ENCODE measurements around the gene PRKX.
"Not testable (repeated sequence)": the region's sequence is repeated elsewhere in the genome, so short reads cannot be mapped to it uniquely, and the experiment has no call there.

GRCh38 chrX:3560010-3560409 lies 153.4 kb downstream of the PRKX start:
- not testable (repeated sequence) for TF ChIP-seq FOXM1 (IDR thresholded peaks at IDR 0.05; ENCODE audit: borderline replicate concordance); ELF4 (IDR thresholded peaks at IDR 0.05); HDGF (IDR thresholded peaks at IDR 0.05; ENCODE audit: borderline replicate concordance); SP1 (IDR thresholded peaks at IDR 0.05)

Data from HEK293T (cell line).